ENCODE data around the gene APBA1.

The APBA1 gene

GRCh38 chr9:69432623-69433022, 239.5 kb downstream of the APBA1 start:
- no peak for TF ChIP-seq CTCF (conservative IDR thresholded peaks at IDR 0.05; ENCODE audit: low read depth, low read length)
- no peak overlapping the region for H3K4me3 ChIP-seq (ENCODE audit: low read length)
- DNase-seq (ENCODE audit: low read depth) = no peak

GRCh38 chr9:69431777-69432176, 240.4 kb downstream of the APBA1 start:
- DNase-seq (ENCODE audit: low read depth) = no peak
- no peak for TF ChIP-seq CTCF (conservative IDR thresholded peaks at IDR 0.05; ENCODE audit: low read depth, low read length)
- H3K4me3 ChIP-seq (ENCODE audit: low read length) = no peak overlapping the region

- TF ChIP-seq CTCF (conservative IDR thresholded peaks at IDR 0.05; ENCODE audit: low read depth, low read length) = no peak
- DNase-seq (ENCODE audit: low read depth) = no peak
- no peak overlapping the region for H3K4me3 ChIP-seq (ENCODE audit: low read length)
Measured at GRCh38 chr9:69431203-69431602, 241.0 kb downstream of the APBA1 start.

GRCh38 chr9:69430206-69430605, 242.0 kb downstream of the APBA1 start:
- no peak for TF ChIP-seq CTCF (conservative IDR thresholded peaks at IDR 0.05; ENCODE audit: low read depth, low read length)
- H3K4me3 ChIP-seq (ENCODE audit: low read length) = no peak overlapping the region
- DNase-seq (ENCODE audit: low read depth) = no peak

- H3K4me3 ChIP-seq (ENCODE audit: low read length) = no peak overlapping the region
- no peak for DNase-seq (ENCODE audit: low read depth)
- TF ChIP-seq CTCF (conservative IDR thresholded peaks at IDR 0.05; ENCODE audit: low read depth, low read length) = no peak
Measured at GRCh38 chr9:69429281-69429680, 242.9 kb downstream of the APBA1 start.

- DNase-seq (ENCODE audit: low read depth) = no peak
- no peak for TF ChIP-seq CTCF (conservative IDR thresholded peaks at IDR 0.05; ENCODE audit: low read depth, low read length)
- H3K4me3 ChIP-seq (ENCODE audit: low read length) = no peak overlapping the region
Measured at GRCh38 chr9:69428017-69428785, 244.0 kb downstream of the APBA1 start.

- no peak for TF ChIP-seq CTCF (conservative IDR thresholded peaks at IDR 0.05; ENCODE audit: low read depth, low read length)
- H3K4me3 ChIP-seq (ENCODE audit: low read length) = no peak overlapping the region
- DNase-seq (ENCODE audit: low read depth) = no peak
Measured at GRCh38 chr9:69427286-69427685, 244.9 kb downstream of the APBA1 start.
